Choroid plexus epithelial cell (primary cell): ENCODE results near the gene ITGBL1.

Experiments
- DNase-seq: peaks from one replicate; pipeline ENCODE4 v3.0.0-alpha.2; 2010; ENCODE audit warnings: low read depth
- H3K4me3 ChIP-seq: 2 replicates; pipeline ENCODE4 v1.5.1; 2011; ENCODE audit warnings: low read depth, mild to moderate bottlenecking, control low read depth, low read length, moderate library complexity
- TF ChIP-seq, protein P1 (sequence below): conservative IDR thresholded peaks from 2 replicates; pipeline ENCODE4 v1.5.1; 2011; ENCODE audit warnings: low read depth, mild to moderate bottlenecking, control low read depth, inconsistent platforms, low read length, moderate library complexity

ITGBL1 gene

DNA sequence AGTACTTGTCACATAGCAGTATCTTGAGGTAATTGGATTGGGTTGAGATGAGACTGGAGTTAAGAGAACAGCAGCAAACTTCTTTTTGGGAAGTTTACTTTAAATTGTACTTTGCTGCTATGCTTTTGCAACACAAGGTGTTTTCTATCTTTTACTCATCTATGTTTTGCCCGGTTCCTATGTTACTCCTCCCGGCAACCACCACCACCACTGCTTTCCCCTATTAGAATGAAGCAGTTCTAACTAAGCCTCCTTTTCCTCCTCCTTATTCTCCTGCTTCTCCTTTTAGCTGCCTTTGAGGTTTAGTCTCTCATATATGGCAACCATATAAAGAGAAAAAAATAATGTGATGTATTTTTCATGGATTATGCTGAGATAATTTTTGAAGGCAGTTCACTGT is 233.5 kb downstream of the ITGBL1 start:
- no peak overlapping the region for H3K4me3 ChIP-seq

DNA sequence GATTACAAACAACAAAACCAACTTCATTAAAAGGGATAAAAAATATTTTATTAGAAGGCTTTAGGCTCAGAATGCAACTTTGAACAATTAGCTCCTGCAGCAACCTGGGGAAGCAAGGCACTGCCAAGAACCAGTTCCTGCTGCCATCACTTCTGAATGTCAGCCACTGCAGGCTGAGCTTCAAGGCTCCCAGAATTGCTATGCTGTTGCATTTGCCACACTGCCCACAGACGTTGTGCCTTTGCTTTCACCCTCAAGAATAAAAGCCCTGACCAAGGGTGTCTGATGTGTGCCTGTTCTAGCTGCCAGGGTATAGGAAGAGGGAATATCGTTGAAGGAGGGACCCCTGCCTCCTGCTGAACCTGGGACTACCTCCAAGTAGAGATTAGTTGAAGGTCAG is 238.4 kb downstream of the ITGBL1 start:
- no peak for DNase-seq
- TF ChIP-seq, protein P1, sequence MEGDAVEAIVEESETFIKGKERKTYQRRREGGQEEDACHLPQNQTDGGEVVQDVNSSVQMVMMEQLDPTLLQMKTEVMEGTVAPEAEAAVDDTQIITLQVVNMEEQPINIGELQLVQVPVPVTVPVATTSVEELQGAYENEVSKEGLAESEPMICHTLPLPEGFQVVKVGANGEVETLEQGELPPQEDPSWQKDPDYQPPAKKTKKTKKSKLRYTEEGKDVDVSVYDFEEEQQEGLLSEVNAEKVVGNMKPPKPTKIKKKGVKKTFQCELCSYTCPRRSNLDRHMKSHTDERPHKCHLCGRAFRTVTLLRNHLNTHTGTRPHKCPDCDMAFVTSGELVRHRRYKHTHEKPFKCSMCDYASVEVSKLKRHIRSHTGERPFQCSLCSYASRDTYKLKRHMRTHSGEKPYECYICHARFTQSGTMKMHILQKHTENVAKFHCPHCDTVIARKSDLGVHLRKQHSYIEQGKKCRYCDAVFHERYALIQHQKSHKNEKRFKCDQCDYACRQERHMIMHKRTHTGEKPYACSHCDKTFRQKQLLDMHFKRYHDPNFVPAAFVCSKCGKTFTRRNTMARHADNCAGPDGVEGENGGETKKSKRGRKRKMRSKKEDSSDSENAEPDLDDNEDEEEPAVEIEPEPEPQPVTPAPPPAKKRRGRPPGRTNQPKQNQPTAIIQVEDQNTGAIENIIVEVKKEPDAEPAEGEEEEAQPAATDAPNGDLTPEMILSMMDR = no peak
- H3K4me3 ChIP-seq = no peak overlapping the region

More for the DNA sequence above, 233.5 kb downstream of the ITGBL1 start:
- no peak for DNase-seq
- TF ChIP-seq, protein P1 = no peak

DNA sequence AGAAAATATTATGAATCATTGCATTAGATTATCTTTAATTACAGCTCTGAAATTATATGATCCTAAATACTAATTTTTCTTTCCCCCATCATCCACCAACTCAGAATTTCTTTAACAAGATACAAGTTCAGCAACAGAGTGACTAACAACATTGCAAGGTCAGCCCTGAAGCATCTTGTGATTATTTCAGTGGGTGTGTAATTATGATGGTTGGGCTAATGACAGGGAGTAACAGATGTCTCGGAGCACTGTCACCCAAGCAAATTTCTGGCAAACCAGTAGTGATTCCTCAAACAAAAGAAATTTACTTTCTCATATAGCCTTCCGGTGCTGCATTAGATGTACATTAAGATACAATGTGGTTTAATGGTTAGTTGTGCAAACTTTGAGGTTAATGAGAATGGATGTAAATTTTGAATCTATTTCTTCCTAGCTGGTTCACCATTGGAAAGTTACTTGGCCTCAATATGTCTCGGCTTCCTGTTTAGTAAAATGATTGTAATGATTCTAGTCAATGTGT is 238.9 kb downstream of the ITGBL1 start:
- TF ChIP-seq, protein P1 = no peak
- DNase-seq = no peak
- H3K4me3 ChIP-seq = no peak overlapping the region

DNA sequence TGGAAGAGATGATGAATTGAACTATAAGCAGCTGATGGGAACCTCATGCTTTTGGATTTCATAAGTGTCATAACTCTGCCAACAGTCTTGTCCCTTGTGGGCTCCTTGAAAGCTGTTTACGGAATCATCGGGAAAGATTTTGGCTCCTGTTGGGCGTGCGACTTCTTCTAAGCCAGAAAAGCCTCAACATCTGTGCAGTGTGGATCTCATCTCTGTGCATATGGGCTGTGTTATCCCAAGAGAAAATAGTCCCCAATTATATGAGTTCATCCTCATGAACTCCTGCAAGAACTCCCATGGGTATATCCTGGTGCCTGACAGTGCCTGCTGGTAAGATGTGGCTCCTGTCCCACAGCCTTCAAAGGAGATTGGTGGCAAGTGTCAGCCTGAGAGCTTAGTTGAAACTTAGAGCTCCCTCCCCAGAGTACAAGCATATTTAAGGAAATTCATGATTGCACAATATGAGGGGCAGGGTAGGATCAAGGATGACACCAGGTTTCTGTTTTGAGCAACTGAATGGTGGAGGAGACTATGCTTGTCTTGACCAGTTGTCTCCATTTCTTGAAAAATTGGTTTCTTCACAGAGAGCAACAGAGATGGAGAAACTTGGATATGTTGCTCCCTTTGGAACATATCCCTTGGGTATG is 243.5 kb downstream of the ITGBL1 start:
- TF ChIP-seq, protein P1 = no peak
- H3K4me3 ChIP-seq = no peak overlapping the region
- no peak for DNase-seq

DNA sequence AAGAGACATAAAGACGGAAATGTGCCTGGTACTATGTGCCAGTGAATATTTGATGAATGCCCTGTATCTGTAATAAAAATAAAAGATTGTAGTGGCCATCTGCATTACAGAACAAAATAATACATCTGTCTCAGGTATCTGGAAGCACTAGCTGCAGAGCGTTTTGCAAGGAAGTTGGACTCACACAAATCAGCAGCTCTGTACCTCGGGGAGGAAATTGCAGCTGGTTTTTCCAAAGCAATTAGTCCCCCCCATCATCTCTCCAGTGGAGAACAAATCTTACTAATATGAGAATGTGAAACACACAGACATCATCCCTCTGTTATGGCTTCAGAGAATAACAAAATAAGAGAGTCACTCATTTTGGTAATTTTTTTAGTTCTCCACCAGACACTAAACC is 245.3 kb downstream of the ITGBL1 start:
- H3K4me3 ChIP-seq = no peak overlapping the region
- TF ChIP-seq, protein P1 = no peak
- no peak for DNase-seq

DNA sequence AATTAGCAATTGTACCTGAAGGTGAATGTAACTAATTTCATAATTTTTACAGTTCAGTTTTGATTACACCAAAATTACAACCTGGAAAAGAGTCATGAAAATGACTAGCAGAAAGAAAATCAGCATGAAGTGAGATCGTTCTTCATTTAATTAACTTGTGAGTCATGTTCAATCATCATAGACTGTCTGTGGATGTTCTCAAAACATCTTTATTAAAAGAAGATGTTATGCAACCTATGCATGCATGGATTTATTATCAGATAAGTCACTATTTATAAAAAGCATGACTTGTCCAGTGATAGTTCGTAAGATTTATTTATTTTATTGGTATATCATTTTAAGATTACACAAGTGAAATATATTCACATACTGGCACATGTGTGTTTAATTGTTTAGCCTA is 245.9 kb downstream of the ITGBL1 start:
- peak; percentile 23 for DNase-seq
- no peak overlapping the region for H3K4me3 ChIP-seq
- TF ChIP-seq, protein P1 = no peak

DNA sequence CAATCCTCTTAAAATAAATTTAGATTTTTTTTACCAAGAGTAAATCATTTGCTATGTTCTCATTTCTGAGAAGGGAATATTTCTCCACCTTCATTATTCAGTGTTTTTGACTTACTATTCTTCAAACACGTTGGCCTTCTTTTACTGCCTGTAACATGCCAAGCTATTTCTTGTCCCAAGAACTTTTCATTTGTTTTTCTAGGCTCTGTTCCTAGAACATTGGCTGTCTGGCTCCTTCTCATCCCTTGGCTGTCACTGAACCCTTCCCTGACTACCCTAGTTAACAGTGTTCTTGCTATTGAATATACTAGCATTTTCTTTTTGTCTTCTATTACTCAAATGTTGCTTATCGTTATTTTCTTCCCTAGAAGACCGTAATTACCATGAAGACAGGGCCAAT is 248.1 kb downstream of the ITGBL1 start:
- no peak overlapping the region for H3K4me3 ChIP-seq
- TF ChIP-seq, protein P1 = no peak
- peak; percentile 82 for DNase-seq
